ENCODE measurements around the gene ACVRL1.
A peak's percentile ranks its signal among the peaks of the same experiment; 100 is the strongest.

- TF ChIP-seq POLR2AphosphoS5 (IDR thresholded peaks at IDR 0.05) = no peak
- TF ChIP-seq CTCF (IDR thresholded peaks at IDR 0.05) = peak; percentile 48 to 83 (median 69)
- no peak for TF ChIP-seq EP300 (IDR thresholded peaks at IDR 0.05; ENCODE audit: low read depth)
- TF ChIP-seq POLR2A (IDR thresholded peaks at IDR 0.05) = no peak
Observed at GRCh38 chr12:51926718-51927117, 19.4 kb downstream of the ACVRL1 start.

Measured in transverse colon (tissue), 4 donors.